ENCODE data around the gene CBX5. TPM values are rescaled to one million over a fixed set of nuclear protein-coding genes. Genes with fewer than 3 reads are reported as not detected.
A peak's percentile ranks its signal among the peaks of the same experiment; 100 is the strongest.
"Not testable (repeated sequence)": the region's sequence is repeated elsewhere in the genome, so short reads cannot be mapped to it uniquely, and the experiment has no call there.

Gene CBX5
- total RNA-seq, 4 donors from 2014 or later, result 23.7 to 45.7 (median 33.6) TPM

GRCh38 chr12:54282949-54283593, 3.1 kb upstream of the CBX5 start:
- peak overlapping the region; percentile 19 for H3K27ac ChIP-seq
- H3K9me3 ChIP-seq, result no peaks in the 10 kb centered on the region
- peaks cover 66% of the 10 kb centered on the region for H3K4me1 ChIP-seq
- no peak for DNase-seq (ENCODE audit: low spot score in 2 of 2)
- TF ChIP-seq POLR2A (IDR thresholded peaks at IDR 0.05), result no peak
- no peak for TF ChIP-seq POLR2AphosphoS5 (IDR thresholded peaks at IDR 0.05)
- TF ChIP-seq EP300 (IDR thresholded peaks at IDR 0.05), result no peak
- TF ChIP-seq CTCF (IDR thresholded peaks at IDR 0.05), result no peak
- no peaks in the 10 kb centered on the region for H3K27me3 ChIP-seq
- peak overlapping the region; percentile 79 for H3K4me3 ChIP-seq
- H3K36me3 ChIP-seq, result peaks cover 57% of the 10 kb centered on the region
- WGBS, result 38% methylated on average over 11 of the region's 11 CpGs

- WGBS, result 11% methylated on average over 4 of the region's 4 CpGs
- H3K4me1 ChIP-seq, result peaks cover 67% of the 10 kb centered on the region
- H3K9me3 ChIP-seq; DNase-seq (ENCODE audit: low spot score in 2 of 2); H3K27me3 ChIP-seq: not testable (repeated sequence)
- H3K27ac ChIP-seq, result peak overlapping the region; percentile 97
- peaks cover 43% of the 10 kb centered on the region for H3K36me3 ChIP-seq
- H3K4me3 ChIP-seq, result peak overlapping the region; percentile 79
Measured at GRCh38 chr12:54281694-54282093, 1.8 kb upstream of the CBX5 start.

- H3K27me3 ChIP-seq; DNase-seq (ENCODE audit: low spot score in 2 of 2); H3K9me3 ChIP-seq: not testable (repeated sequence)
- peaks cover 62% of the 10 kb centered on the region for H3K4me1 ChIP-seq
- H3K36me3 ChIP-seq, result peaks cover 39% of the 10 kb centered on the region
- peak overlapping the region; percentile 79 for H3K4me3 ChIP-seq
- peak overlapping the region; percentile 97 for H3K27ac ChIP-seq
- WGBS, result 1% methylated on average over 10 of the region's 10 CpGs
Measured at GRCh38 chr12:54281261-54281638, 1.3 kb upstream of the CBX5 start.

GRCh38 chr12:54280468-54281260, 742 bp upstream of the CBX5 start, which contains the start of gene HNRNPA1:
TSS of gene HNRNPA1 (plus strand) at chr12:54280726. CDS start at chr12:54280808, 82 bp downstream.
- under 1% methylated on average over 48 of the region's 48 CpGs for WGBS
- Histone ChIP-seq H3K9me3 (no peaks in the 10 kb centered on the region), H3K27me3 (no peaks in the 10 kb centered on the region), H3K27ac (peak within 1 kb of the TSS; percentile 97), H3K36me3 (peaks cover 33% of the 10 kb centered on the region), H3K4me1 (peaks cover 56% of the 10 kb centered on the region), H3K4me3 (peak within 1 kb of the TSS; percentile 79)
- TF ChIP-seq CTCF (IDR thresholded peaks at IDR 0.05), result no peak
- peak; percentile 95 to 99 for TF ChIP-seq POLR2A (IDR thresholded peaks at IDR 0.05)
- peak; percentile 97 to 98 (median 98) for TF ChIP-seq POLR2AphosphoS5 (IDR thresholded peaks at IDR 0.05)
- peak; percentile 98 to 99 for DNase-seq (ENCODE audit: low spot score in 2 of 2)

GRCh38 chr12:54279227-54279631, 693 bp downstream of the CBX5 start:
- Histone ChIP-seq H3K4me3 (peak overlapping the region; percentile 79), H3K9me3 (no peaks in the 10 kb centered on the region), H3K36me3 (peaks cover 22% of the 10 kb centered on the region), H3K27me3 (no peaks in the 10 kb centered on the region), H3K27ac (peak overlapping the region; percentile 97), H3K4me1 (peaks cover 47% of the 10 kb centered on the region)
- TF ChIP-seq POLR2A (IDR thresholded peaks at IDR 0.05), result no peak
- peak; percentile 11 for TF ChIP-seq EP300 (IDR thresholded peaks at IDR 0.05)
- WGBS, result under 1% methylated on average over 19 of the region's 19 CpGs
- DNase-seq (ENCODE audit: low spot score in 2 of 2), result no peak

- H3K9me3 ChIP-seq, result no peaks in the 10 kb centered on the region
- TF ChIP-seq EP300 (IDR thresholded peaks at IDR 0.05) (no peak), POLR2AphosphoS5 (IDR thresholded peaks at IDR 0.05) (no peak), POLR2A (IDR thresholded peaks at IDR 0.05) (no peak), CTCF (IDR thresholded peaks at IDR 0.05) (no peak)
- DNase-seq (ENCODE audit: low spot score in 2 of 2), result no peak
- H3K36me3 ChIP-seq, result peaks cover 15% of the 10 kb centered on the region
- H3K27me3 ChIP-seq, result no peaks in the 10 kb centered on the region
- no peak overlapping the region for H3K27ac ChIP-seq
- H3K4me3 ChIP-seq, result no peak overlapping the region
- peaks cover 33% of the 10 kb centered on the region for H3K4me1 ChIP-seq
- 17% methylated on average over 5 of the region's 5 CpGs for WGBS
Measured at GRCh38 chr12:54277823-54278276, 2.1 kb downstream of the CBX5 start.
